GM12891 (cell line): ENCODE results near the gene THOP1.

Source experiments
- POLR2A ChIP-seq: IDR thresholded peaks from 2 replicates; pipeline ENCODE4 v1.6.1; 2011; ENCODE audit warnings: low read depth, low read length, control low read depth
- POLR2AphosphoS5 ChIP-seq: IDR thresholded peaks from 2 replicates; pipeline ENCODE4 v1.6.1; 2011; ENCODE audit warnings: low read depth, low read length, control low read depth
- SPI1 ChIP-seq: IDR thresholded peaks from 2 replicates; pipeline ENCODE4 v1.6.1; 2011; ENCODE audit warnings: low read depth, low read length, control low read depth
- TAF1 ChIP-seq: IDR thresholded peaks from 2 replicates; pipeline ENCODE4 v1.6.1; 2011; ENCODE audit warnings: low read depth, low read length, control low read depth

- TF ChIP-seq POLR2A (no peak), POLR2AphosphoS5 (no peak), TAF1 (no peak), SPI1 (no peak)
Observed at GRCh38 chr19:2834294-2834871, 49.1 kb downstream of the THOP1 start.
